ENCODE data around the gene ZC3H13.

- TF ChIP-seq CTCF (IDR thresholded peaks at IDR 0.05) (no peak), POLR2A (IDR thresholded peaks at IDR 0.05) (no peak), POLR2AphosphoS5 (IDR thresholded peaks at IDR 0.05) (no peak)
These were observed 8.9 kb downstream of the ZC3H13 start for GRCh38 chr13:46043647-46044046.

Data from gastroesophageal sphincter (tissue), 3 donors.